OCI-LY7 (cell line): ENCODE data around the gene SLC25A17.

Source experiments
- CTCF ChIP-seq: fragments of 200-600 bp; sonication (generic); conservative IDR thresholded peaks from 2 replicates; pipeline ENCODE4 v1.5.1; 2014; ENCODE audit warnings: mild to moderate bottlenecking, antibody characterized with exemption, low read length, moderate library complexity, mixed read lengths
- EZH2phosphoT487 ChIP-seq: fragments of 200-600 bp; sonication (generic); IDR thresholded peaks from 2 replicates; pipeline ENCODE4 v1.6.1; 2018; ENCODE audit warnings: low read depth, borderline replicate concordance, mild to moderate bottlenecking, mixed run types, antibody characterized with exemption, low read length, moderate library complexity, mixed read lengths

DNA sequence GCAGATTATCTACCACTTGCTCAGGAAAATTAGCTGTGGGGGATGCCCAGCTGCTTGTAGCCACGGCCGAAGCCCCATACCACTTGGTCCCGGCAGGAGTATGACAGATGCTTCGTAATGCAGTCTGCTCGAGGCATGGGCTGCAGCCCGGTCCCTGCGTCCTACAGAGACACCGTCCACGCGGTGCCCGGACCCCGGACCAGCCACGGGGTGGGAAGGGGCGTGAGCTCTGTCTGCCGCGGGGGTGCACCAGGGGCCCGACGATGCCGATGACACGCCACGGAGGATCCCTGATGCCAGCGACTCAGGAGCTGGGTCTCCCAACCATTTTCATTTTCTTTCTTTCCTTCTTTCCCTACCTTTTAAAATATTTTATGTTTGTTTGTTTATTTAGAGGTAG is 30.0 kb downstream of the SLC25A17 start:
- no peak for TF ChIP-seq CTCF
- no peak for TF ChIP-seq EZH2phosphoT487
